Right lobe of liver (tissue), 4 donors: ENCODE data around the gene AFAP1L1.

Source experiments
- CTCF ChIP-seq, 4 donors: fragments of 200-600 bp in 3 of 4; fragments of 450-650 bp in 1 of 4; IDR thresholded peaks; one replicate each; pipeline versions ENCODE4 v1.5.1 to v1.8.0; 2016 to 2022; ENCODE audit warnings: antibody characterized with exemption in 4 of 4, mild to moderate bottlenecking in 2 of 4
- POLR2A ChIP-seq: fragments of 450-650 bp; IDR thresholded peaks from one replicate; pipeline ENCODE4 v1.6.1; 2017; ENCODE audit warnings: antibody characterized with exemption, mild to moderate bottlenecking
- donor health status: DM: no; HTN: no; CAD: no.
- donor health status: DM: no; HTN: no; CAD: no.
- donor health status: DM: no; HTN: yes; CAD: no.

- TF ChIP-seq CTCF (IDR thresholded peaks at IDR 0.05) (no peak), POLR2A (no peak)
Measured at GRCh38 chr5:149338364-149338763, 66.7 kb downstream of the AFAP1L1 start.
